ENCODE measurements around the gene GOLGA6L10. TPM values are rescaled to one million over a fixed set of nuclear protein-coding genes. Genes with fewer than 3 reads are reported as not detected.

The GOLGA6L10 gene
- total RNA-seq, 1 donor from 2014 or later: 1.2 TPM

DNA sequence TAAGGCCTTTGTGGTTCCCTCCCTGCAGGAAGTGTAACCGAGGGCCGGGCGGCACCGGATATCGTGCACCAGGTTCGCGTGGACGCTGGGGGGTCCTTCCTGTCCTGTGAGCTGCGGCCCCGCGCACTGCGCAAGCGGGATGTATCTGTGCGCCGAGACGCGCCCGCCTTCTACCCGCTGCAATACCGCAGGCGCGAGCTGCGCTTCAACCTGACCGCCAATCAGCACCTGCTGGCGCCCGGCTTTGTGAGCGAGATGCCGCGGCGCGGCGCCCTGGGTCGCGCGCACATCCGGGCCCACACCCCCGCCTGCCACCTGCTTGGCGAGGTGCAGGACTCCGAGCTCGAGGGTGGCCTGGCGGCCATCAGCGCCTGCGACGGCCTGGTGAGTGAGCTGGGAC lies 50.8 kb downstream of the GOLGA6L10 start:
- peak; percentile 20 for DNase-seq (ENCODE audit: low spot score)
- H3K4me1 Mint-ChIP-seq (ENCODE audit: low read depth): peaks cover 6% of the 10 kb centered on the region
- H3K27ac Mint-ChIP-seq: no peak overlapping the region
- peaks cover 8% of the 10 kb centered on the region for H3K27me3 Mint-ChIP-seq (ENCODE audit: insufficient read depth)
- H3K4me3 Mint-ChIP-seq: no peak overlapping the region
- intact Hi-C loops (cut with micrococcal nuclease): no loop called here
- no peaks in the 10 kb centered on the region for H3K9me3 Mint-ChIP-seq
- H3K36me3 Mint-ChIP-seq (ENCODE audit: low read depth): no peaks in the 10 kb centered on the region

DNA sequence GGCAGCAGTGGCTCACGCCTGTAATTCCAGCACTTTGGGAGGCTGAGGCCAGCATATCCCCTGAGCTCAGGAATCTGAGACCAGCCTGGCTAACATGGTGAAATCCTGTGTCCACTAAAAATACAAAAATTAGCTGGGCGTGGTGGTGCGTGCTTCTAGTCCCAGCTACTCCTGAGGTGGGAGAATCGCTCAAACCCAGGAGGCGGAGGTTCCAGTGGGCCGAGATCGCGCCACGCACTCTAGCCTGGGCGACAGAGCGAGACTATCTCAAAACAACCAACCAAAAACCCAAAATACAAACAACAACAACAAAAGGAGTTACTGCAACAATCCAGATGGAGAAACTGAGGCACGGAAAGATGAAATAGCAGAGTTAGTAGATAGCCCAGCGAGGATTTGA lies 51.2 kb downstream of the GOLGA6L10 start:
- Mint-ChIP-seq H3K4me3 (no peak overlapping the region), H3K9me3 (no peaks in the 10 kb centered on the region), H3K36me3 (ENCODE audit: low read depth) (no peaks in the 10 kb centered on the region), H3K27ac (no peak overlapping the region), H3K4me1 (ENCODE audit: low read depth) (peaks cover 6% of the 10 kb centered on the region), H3K27me3 (ENCODE audit: insufficient read depth) (peaks cover 8% of the 10 kb centered on the region)
- intact Hi-C loops (cut with micrococcal nuclease): no loop called here
- DNase-seq (ENCODE audit: low spot score): no peak

DNA sequence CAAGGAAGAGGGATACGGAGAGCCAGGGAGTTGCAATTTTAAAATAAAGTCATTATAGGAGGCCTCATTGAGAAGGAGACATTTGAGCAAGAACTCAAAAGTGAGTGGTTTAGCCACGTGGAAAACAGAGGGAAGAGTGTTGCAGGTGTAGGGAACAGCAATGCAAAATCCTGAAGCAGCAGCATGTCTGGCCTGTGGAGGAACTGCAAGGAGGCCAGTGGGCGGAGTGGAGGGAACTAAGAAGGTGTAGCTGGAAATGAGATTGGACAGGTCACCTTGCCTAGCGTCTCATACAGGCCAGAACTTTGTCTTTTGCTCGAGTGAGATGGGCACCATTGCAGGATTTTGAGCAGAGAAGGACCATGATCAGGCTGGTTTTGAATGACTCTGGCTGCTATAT lies 51.7 kb downstream of the GOLGA6L10 start:
- DNase-seq (ENCODE audit: low spot score): no peak
- Mint-ChIP-seq H3K4me1 (ENCODE audit: low read depth) (peaks cover 6% of the 10 kb centered on the region), H3K27ac (no peak overlapping the region), H3K36me3 (ENCODE audit: low read depth) (no peaks in the 10 kb centered on the region), H3K4me3 (no peak overlapping the region), H3K27me3 (ENCODE audit: insufficient read depth) (peaks cover 9% of the 10 kb centered on the region), H3K9me3 (no peaks in the 10 kb centered on the region)
- intact Hi-C loops (cut with micrococcal nuclease): no loop called here

DNA sequence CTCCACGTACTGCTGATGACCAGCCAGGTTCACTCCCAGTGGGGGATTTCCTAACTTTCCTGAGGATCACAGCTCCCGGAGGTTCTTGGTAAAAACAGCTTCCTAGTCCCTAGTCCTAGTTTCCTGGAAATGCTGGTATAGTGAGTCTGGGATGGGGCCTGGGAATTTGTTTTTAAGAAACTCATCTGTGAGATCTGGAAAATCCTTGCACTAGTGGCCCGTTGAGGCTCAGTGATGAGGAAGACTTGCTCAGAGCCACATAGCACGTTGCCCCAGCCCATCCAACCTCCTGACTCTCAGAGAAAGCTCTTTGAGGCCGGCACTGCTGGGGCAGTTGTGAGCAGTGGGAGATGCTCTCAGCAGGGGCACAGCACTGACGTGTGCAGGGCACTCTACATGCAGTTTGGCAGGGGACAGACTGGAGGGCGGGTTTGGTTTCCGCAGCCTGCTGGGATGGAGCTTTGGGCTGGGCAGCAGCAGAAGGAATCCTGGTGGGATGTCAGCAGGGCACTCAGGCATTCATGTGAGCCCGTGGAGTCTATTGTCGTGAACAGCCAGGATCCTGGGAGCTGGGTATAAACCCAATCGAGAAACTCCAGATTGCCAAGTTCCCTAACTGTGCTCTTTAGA lies 55.1 kb downstream of the GOLGA6L10 start:
- Mint-ChIP-seq H3K27ac (no peak overlapping the region), H3K36me3 (ENCODE audit: low read depth) (no peaks in the 10 kb centered on the region), H3K4me3 (no peak overlapping the region), H3K9me3 (no peaks in the 10 kb centered on the region), H3K27me3 (ENCODE audit: insufficient read depth) (peaks cover 17% of the 10 kb centered on the region), H3K4me1 (ENCODE audit: low read depth) (peaks cover 6% of the 10 kb centered on the region)
- no peak for DNase-seq (ENCODE audit: low spot score)
- intact Hi-C loops (cut with micrococcal nuclease): no loop called here

DNA sequence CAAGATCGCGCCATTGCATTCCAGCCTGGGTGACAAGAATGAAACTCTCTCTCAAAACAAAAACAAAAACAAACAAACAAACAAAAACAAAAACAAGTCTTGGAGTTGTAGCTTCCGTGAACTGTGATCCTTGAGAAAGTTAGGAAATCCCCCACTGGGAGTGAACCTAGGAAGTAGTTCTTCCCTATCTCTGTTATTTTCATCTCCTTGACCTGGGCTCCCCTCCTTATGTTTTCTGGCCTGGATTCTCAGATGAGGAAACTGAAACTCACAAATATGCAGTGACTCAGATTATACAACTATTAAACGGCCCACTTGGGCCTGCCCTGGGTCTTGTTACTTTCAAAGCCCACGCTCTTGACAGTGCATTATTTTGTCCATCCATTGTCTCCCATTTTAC lies 57.0 kb downstream of the GOLGA6L10 start:
- intact Hi-C loops (cut with micrococcal nuclease): no loop called here
- Mint-ChIP-seq H3K27me3 (ENCODE audit: insufficient read depth) (peaks cover 18% of the 10 kb centered on the region), H3K4me1 (ENCODE audit: low read depth) (peaks cover 9% of the 10 kb centered on the region), H3K27ac (no peak overlapping the region), H3K36me3 (ENCODE audit: low read depth) (peaks cover 2% of the 10 kb centered on the region), H3K4me3 (no peak overlapping the region), H3K9me3 (peaks cover 4% of the 10 kb centered on the region)
- no peak for DNase-seq (ENCODE audit: low spot score)

Other genes with a start within 250 kb of the GOLGA6L10 start
- gene EFL1, start 86.7 kb downstream of the GOLGA6L10 start, total RNA-seq: 25.2 and 25.6 TPM in 2 replicates
- 0.54 and 0.57 TPM in 2 replicates for gene SAXO2, start 86.7 kb downstream of the GOLGA6L10 start, total RNA-seq
- gene GOLGA6L9, start 80.3 kb upstream of the GOLGA6L10 start, total RNA-seq: 1.2 and 1.8 TPM in 2 replicates
- 2,478 and 2,503 TPM in 2 replicates for gene RPS17, start 191.0 kb upstream of the GOLGA6L10 start, total RNA-seq

All from activated T-helper 1 cell treated with anti-CD3 and anti-CD28 coated beads, Interleukin-12 subunit alpha, Interleukin-12 subunit beta, Interleukin-2, Interleukin-4 antibody, amounts not matched to agents 30 ng/mL and 10 ng/mL and 1 ng/mL, durations not matched to agents 14 hours and 24 hours and 36 hours (primary cell).